ENCODE measurements around the gene FLT1.

The FLT1 gene

DNA sequence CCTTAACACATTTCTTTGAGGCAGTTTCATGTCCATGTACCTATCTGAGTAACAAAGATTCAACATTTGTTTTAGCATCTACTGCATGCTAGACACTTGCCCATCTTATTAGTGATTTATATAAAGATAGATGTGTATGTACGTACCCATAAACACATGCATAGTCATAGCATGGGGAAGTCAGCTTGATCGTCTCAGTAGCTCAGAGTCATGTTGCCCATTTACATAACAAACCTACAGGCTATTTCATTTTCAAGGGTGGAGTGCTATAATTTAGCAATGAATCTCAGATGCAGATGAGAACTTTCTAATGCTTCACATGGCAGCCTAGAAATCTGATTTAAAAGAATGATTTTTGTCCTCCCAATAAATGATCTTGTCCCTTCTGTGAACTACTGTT is 23.5 kb downstream of the FLT1 start:
- no peak overlapping the region for H3K4me3 ChIP-seq (ENCODE audit: low read length)
- DNase-seq (ENCODE audit: low read depth) = no peak
- TF ChIP-seq, protein P1, sequence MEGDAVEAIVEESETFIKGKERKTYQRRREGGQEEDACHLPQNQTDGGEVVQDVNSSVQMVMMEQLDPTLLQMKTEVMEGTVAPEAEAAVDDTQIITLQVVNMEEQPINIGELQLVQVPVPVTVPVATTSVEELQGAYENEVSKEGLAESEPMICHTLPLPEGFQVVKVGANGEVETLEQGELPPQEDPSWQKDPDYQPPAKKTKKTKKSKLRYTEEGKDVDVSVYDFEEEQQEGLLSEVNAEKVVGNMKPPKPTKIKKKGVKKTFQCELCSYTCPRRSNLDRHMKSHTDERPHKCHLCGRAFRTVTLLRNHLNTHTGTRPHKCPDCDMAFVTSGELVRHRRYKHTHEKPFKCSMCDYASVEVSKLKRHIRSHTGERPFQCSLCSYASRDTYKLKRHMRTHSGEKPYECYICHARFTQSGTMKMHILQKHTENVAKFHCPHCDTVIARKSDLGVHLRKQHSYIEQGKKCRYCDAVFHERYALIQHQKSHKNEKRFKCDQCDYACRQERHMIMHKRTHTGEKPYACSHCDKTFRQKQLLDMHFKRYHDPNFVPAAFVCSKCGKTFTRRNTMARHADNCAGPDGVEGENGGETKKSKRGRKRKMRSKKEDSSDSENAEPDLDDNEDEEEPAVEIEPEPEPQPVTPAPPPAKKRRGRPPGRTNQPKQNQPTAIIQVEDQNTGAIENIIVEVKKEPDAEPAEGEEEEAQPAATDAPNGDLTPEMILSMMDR (conservative IDR thresholded peaks at IDR 0.05; ENCODE audit: low read depth, low read length) = no peak

DNA sequence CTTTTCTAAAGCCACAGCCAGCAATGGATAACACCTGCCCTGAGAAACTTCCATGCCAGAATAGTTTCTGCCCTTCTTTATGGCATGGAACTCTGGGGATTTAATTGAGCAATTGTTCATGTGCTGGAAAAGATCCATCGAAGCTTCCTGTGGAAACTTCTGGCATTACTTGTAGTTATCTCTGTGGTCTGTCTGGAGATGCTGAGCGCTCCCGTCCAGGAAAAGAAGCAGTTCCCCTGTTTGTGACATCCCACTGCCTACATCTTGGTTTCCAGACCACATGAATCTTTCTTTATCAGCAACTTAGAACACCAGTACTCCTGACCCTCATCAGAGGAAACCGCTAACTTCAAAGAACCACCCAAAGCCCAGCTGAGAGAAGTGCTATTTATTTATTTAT is 24.6 kb downstream of the FLT1 start:
- TF ChIP-seq, protein P1 (conservative IDR thresholded peaks at IDR 0.05; ENCODE audit: low read depth, low read length) = no peak
- no peak for DNase-seq (ENCODE audit: low read depth)
- H3K4me3 ChIP-seq (ENCODE audit: low read length) = no peak overlapping the region

DNA sequence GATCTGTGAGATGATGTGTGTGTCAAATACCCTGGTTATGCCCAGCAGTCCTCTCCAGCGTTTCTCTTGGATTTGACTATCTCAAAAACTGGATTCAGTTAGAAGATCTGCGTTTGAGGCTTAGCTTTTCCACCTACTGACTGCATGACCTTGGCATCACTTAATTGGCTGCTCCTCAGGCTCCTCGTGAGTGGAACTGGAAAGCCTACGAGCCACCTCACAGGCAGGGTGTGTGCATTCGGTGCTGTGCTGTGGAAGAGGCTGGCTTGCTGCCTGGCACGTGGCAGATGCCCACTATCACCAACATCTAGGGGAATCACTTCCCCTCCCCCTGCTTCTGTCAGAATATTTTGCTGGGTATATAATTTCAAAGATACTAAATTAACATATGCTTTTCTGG is 25.6 kb downstream of the FLT1 start:
- TF ChIP-seq, protein P1 (conservative IDR thresholded peaks at IDR 0.05; ENCODE audit: low read depth, low read length) = no peak
- DNase-seq (ENCODE audit: low read depth) = no peak
- H3K4me3 ChIP-seq (ENCODE audit: low read length) = no peak overlapping the region

DNA sequence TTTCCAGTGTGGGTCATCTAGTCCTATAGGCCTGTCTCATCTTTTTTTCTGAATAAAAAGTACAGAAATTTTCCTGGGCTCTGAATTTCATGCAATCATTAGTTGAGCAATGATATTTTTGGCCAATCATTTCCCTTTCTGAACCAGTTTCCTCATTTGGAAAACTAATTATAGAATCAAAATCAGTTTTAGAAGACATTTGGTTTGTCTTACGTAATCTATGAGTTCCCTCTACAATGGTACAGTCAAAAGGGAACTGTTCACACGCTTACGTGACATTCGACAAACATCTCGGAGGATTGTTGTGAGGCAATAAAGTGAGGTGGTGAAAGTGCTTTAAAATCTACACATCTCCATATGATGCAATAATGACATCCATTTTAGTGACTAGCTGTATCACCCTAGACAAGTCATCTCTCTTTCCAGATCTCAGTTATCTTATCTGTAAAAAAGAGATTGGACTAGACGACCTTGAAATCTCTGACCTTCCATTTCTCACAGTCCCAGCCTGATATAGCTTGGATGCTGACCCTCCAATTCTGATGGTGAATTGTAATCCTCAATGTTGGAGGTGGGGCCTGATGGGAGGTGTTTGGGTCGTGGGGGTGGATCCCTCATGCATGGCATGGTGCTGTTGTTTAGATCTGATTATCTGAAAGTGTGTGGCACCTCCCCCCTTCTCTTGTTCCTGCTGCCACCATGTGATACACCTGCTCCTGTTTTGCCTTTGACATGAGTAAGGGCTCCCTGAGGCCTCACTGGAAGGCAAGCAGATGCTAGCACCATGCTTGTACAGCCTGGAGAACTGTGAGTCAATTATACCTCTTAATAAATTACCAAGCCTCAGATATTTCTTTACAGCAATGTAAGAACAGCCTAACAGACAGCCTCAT is 26.7 kb downstream of the FLT1 start:
- no peak for DNase-seq (ENCODE audit: low read depth)
- no peak overlapping the region for H3K4me3 ChIP-seq (ENCODE audit: low read length)
- TF ChIP-seq, protein P1 (conservative IDR thresholded peaks at IDR 0.05; ENCODE audit: low read depth, low read length) = no peak

DNA sequence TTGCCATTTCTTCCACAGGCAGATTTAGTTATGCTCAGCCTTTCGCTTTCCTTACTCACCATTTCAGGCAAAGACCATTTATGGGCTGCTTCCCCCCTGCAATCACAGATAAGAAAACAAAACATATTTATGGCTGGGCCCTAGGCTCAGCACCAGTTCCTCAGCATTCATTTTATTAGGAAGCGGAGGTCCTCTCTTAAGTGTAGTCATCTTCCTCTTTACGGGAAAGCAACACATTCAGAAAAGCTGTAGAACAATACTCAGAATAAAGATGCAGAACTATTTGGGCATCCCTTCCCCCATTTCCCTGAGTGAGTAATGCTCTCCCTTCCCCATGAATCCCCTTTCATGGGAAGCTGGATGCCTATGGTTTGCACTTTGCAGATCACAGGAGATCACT is 27.9 kb downstream of the FLT1 start:
- TF ChIP-seq, protein P1 (conservative IDR thresholded peaks at IDR 0.05; ENCODE audit: low read depth, low read length) = no peak
- no peak for DNase-seq (ENCODE audit: low read depth)
- no peak overlapping the region for H3K4me3 ChIP-seq (ENCODE audit: low read length)

DNA sequence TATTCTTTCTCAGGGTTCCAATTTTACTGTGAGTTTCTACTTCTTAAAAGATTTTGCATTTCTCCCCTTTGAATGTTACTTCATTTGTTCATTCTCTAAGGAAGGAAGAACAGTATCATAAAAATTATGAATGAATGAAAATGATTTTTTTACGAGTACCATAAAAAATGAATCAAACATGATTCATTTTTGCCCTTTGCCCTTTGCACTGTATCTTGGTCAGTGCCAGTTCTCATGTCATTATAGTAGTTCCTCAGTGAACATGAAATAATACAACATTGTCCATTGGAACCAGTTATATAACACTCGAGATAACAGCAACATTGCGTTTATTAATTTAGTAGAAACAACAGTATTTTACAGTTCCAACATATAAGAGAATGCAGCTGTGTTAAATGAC is 28.8 kb downstream of the FLT1 start:
- TF ChIP-seq, protein P1 (conservative IDR thresholded peaks at IDR 0.05; ENCODE audit: low read depth, low read length) = no peak
- no peak for DNase-seq (ENCODE audit: low read depth)
- no peak overlapping the region for H3K4me3 ChIP-seq (ENCODE audit: low read length)

DNA sequence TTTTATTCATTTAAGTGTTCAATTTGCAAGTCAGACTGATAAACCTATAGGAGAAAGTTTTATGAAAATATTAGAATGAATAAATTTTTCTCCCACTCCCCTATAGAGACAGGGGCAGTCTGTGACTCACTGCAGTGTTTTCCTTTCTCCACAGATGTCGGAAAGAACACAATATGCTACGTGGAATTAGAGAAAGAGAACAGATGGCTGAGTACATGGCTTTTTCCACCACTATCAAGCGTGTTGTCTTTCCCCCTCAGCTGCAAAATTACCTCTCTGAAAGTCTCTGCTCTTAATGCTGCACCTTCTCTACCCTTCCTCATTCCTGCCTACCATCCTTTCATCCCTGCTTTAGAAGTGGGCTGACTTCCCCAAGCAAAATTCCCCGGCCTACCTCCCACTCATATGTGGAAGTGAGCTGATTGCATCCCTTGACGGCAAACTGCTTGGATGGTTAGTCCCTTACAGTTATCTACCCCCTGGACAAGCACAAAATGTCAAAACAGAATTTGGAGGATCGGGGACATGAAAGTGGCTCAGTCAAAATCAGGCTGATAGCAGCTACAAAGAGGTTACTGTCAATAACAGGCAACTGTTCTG is 30.0 kb downstream of the FLT1 start:
- H3K4me3 ChIP-seq (ENCODE audit: low read length) = no peak overlapping the region
- TF ChIP-seq, protein P1 (conservative IDR thresholded peaks at IDR 0.05; ENCODE audit: low read depth, low read length) = no peak
- no peak for DNase-seq (ENCODE audit: low read depth)
